ENCODE measurements around the gene SEZ6L.

- peak in 2 of 5 experiments; percentile 14 to 30 for TF ChIP-seq CTCF (IDR thresholded peaks at IDR 0.05 in 4 of 5, conservative IDR thresholded peaks at IDR 0.05 in 1 of 5)
- TF ChIP-seq POLR2A (IDR thresholded peaks at IDR 0.05), result no peak
Measured at GRCh38 chr22:26174280-26174679, 5.0 kb downstream of the SEZ6L start.
